AG20443 (cell line): Measurements from ENCODE around the gene DSG4.

ENCODE experiments used
- DNase-seq: peaks from one replicate; pipeline ENCODE4 v3.0.0; 2012; ENCODE audit warnings: low spot score, mixed read lengths

DSG4 gene

DNA sequence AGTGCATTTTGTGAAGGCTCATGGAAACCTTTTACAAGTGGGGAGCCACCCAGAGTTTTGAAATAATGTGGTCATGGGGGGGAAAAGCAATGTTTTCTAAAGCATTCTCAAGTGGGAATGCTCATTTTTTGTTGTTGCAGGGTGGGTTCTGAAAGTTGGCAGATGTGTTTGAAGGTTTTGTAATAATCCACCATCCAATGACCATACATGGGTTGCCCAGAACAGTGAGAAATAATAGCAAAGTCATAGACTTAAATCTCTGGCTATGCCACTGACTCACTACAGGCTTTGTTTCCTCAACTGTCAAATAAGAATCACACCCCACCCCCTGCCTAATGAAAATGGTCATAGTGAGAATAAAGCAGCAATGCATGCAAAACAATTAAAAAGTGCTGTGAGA is 73.8 kb downstream of the DSG4 start:
- no peak for DNase-seq

DNA sequence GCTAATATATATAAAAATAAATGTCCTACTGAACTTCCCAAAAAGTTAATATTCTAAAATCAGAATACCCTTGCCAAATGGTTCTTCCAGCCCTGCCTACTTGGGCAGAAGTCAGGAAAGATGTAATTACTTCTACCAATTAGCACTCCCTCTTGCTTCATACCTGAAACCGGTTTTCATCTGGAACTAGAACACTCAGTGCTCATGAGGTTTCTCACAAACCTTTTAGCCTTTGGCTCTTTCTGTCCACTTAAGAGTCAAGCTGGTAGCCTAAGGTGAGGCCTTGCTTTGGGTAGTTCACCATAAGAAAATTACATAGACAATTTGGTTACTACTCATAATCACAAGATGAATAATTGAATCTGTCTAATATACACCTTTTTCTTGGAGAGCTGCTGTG is 75.0 kb downstream of the DSG4 start:
- DNase-seq, result no peak

DNA sequence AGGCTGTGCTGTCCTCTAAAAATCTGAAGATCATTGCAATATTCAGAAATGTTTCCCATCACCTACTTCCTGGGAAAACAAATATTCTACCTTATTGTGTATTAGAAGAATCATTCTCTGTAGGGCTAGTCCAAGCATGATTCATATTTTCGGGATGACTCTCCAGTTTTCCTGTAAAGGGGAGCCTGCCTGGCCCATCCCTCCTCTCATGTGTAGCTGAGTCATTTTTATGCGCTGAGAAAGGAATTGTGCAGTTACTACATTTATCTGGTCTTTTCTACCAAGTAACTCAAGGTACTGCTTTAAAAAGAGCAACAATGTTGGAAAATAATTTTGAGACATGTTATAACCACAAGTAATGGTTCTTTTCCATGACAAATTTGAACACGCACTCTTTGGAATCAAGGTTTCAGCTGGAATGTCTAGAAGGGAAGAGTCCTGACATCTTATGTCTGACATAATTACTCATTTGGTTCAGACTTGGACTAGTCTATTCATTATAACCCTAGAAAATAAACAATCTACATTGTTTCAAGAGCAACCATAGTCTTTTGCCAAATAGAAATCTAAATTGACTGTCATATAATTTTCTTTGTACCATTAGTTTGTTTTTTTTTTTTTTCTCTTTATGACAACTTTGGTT is 77.6 kb downstream of the DSG4 start:
- no peak for DNase-seq
